GM19043 (cell line): ENCODE data around the gene STAT2.
A peak's percentile ranks its signal among the peaks of the same experiment; 100 is the strongest.
"Not testable (repeated sequence)": the region's sequence is repeated elsewhere in the genome, so short reads cannot be mapped to it uniquely, and the experiment has no call there.

Experiments
- ATAC-seq: cut with Tn5 transposase; IDR thresholded peaks from one replicate; pipeline ENCODE4 v1.9.1; 2021; ENCODE audit warnings: low read depth; ENCODE audit not compliant: unreplicated experiment

Gene STAT2

DNA sequence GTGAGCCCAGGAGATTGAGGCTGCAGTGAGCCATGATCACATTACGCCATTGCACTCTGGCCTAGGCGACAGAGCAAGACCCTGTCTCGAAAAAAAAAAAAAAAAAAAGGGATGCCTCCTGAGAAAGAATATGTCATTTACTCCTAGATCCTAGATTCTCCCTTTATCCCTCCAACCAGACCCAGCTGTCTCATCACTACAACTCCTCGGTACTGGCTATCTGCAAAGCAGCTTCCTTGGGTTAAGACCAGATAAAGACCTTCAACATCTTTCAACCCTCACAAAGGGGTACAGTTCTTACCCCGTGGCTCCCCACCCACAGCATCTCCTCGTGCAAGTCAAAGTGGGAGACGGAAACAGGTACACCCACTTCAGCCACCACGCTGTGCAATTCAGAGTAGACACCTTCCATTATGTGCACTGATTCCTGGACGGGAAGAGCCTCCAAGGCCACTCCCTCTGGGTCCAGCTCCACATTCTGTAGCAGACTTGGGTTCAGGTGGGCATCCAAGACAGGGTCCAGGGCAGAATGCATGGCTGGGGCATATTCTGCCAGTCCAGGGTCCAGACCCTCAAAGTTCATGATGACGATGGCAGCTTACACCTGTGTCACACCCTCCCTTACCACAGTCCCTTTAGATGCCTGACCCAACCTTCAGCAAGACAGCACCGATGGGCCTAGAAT, 27.3 kb downstream of the STAT2 start:
- ATAC-seq: no peak

DNA sequence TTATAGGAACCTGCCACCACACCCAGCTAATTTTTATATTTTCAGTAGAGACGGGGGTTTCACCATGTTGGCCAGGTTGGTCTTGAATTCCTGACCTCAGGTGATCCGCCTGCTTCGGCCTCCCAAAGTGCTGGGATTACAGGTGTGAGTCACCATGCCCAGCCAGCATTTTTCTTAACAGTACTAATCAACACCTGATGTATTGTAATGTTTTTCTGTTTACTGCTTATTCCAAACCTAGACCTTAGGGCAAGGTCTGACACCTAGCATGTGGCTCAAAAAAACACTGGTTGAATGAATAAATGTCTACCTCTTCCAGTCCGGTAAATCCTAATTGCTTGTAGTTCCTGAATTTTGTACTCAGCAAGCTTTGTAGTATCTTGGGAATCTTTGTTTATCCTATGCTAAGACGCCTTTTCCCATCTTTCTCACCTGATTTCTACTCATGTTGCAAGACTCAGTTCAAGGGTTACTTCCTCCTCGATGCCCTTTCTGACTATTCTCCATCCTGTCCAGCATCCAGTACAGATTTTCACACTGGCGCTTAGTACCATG, 28.9 kb downstream of the STAT2 start:
- ATAC-seq: no peak

DNA sequence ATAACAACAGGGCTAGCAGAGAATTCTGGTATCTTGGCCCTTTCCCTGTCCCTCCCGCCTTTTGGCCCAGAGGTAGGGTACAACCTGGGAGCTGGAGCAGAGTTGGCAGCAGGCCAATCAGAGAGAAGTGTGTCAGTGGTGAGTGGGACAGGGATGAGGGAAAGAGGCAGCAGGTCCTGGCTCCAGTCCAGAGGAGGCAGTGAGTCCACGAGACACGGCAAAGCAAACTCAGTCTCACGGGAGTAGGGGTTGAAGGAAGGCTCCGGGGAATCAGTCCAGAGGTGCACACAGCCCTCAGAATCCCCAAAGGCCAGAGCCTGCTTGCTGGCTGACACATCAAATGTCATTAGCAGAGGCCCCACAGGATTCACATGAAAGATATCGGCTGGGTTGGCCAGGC, 33.4 kb downstream of the STAT2 start:
- ATAC-seq: no peak

GRCh38 chr12:56326126-56326525, 33.8 kb downstream of the STAT2 start:
- no peak for ATAC-seq

DNA sequence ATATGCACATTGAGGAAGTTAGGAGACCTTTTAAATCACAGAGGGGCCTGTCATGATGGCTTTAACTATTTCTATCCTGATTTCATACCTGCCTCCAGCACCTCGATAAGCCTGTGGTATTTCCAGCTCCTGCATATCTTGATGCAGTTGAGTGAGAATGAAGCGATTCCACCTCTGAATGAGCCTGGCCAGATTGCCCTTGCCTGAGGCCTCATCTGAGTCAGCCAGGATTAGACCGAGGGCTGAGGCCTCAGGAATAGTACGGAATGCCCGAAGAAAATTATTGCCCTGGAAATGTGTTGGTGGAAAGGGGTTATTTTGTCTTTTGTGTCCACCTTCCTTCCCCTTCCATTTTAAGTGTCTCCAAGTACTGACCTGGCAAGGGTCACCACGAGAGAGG, 35.7 kb downstream of the STAT2 start:
- ATAC-seq: no peak

GRCh38 chr12:56321610-56322009, 38.3 kb downstream of the STAT2 start:
- ATAC-seq: not testable (repeated sequence)

GRCh38 chr12:56321027-56321426, 38.9 kb downstream of the STAT2 start:
- no peak for ATAC-seq

DNA sequence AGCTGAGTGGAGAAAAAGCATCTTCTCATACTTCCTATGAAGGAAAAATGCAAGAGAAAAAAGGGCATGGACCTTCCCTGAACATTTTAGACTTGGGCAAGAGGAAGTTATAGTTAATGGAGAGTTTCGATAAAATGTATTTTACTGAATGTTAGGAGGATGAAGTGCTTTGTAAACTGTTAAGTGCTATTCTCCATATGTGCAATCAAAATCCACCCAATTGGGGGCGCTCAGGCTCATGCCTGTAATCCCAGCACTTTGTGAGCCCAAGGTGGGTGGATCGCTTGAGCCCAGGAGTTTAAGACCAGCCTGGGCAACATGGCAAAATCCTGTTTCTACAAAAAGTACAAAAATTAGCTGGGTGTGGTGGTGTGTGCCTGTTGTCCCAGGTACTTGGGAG, 42.2 kb downstream of the STAT2 start:
- ATAC-seq: no peak

DNA sequence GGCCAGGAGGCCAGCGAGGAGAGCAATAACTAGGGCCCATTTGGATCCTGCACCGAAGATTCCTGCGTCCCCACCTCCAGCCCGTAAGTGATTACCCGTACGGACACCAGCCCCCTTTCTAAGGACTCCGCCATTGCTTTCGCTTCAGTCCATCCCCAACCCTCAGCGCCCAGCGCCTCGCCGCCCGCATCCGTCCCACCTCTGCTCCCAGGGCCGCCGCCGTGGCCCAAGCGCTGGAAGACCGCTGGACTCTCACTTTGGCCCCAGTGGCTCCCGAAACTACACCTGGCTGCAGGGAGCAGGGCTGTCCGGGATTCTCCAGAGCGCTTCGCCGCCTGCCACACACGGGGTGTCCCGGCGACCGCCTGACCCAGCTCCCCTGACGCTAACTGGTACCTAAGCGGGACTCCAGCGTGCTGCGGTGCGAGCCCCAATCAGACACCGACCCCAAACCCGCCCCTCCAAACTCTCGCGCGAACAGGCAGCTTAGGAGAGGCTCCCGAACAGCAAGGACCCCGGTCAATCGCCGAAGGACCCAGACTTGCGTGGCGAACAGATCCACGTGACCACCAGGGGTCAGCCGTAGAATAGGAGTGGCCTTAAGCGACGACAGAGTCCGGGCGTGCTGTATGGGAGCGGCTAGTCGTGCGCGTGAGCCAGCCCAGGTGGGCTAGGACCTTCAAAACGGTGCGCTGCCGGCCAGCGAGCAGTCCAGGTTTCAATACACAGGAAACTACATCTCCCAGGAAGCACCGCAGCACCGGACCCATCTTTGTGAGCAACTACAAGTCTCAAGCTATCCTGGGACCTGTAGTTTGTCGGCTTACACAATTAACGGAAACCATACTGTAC, 44.1 kb downstream of the STAT2 start, which contains the start of gene CNPY2:
CNPY2 (minus strand) TSS at position 367 of the 852 bp plus-strand sequence. CDS start 771 bp downstream, outside the sequence.
- peak; percentile 90 for ATAC-seq

- ATAC-seq: no peak
These were observed 44.7 kb downstream of the STAT2 start for GRCh38 chr12:56315249-56315621.

DNA sequence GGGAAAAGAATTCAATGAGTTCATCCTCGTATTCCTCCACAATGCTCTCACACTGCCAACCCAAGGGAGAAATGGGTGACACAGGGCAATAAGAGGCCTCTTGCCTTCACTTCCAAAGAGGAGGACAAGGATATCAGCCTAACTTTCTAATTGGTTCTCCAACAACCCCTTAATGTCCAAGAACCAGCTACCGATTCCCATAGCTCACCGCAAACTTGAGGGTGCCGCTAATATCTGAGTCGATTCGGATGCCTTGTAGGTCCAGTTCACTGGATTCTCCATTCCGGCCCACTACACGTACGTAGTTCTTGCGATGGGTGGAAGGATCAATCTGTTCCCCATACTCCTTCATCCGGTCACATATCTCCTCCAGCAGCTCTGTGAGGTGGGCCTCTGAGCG, 48.9 kb downstream of the STAT2 start:
- ATAC-seq: no peak

DNA sequence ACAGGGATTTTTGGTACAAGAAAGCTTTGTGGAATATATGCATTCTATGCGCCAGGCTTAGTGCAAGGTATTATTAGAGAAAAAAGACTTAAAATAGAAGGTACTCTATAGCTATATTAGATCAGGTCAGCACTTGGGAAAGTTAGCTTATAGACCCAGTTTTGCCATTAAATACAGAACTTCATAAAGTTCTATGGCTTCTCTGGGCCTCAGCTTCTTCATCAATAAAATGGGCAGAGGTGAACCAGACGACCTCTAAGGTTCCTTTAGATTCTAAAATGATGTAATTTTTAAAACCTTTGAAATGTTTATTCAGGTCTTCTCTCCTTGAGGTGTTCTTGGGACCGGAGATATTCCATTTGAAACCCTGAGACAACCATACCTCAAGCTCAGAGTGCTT, 51.2 kb downstream of the STAT2 start:
- no peak for ATAC-seq

DNA sequence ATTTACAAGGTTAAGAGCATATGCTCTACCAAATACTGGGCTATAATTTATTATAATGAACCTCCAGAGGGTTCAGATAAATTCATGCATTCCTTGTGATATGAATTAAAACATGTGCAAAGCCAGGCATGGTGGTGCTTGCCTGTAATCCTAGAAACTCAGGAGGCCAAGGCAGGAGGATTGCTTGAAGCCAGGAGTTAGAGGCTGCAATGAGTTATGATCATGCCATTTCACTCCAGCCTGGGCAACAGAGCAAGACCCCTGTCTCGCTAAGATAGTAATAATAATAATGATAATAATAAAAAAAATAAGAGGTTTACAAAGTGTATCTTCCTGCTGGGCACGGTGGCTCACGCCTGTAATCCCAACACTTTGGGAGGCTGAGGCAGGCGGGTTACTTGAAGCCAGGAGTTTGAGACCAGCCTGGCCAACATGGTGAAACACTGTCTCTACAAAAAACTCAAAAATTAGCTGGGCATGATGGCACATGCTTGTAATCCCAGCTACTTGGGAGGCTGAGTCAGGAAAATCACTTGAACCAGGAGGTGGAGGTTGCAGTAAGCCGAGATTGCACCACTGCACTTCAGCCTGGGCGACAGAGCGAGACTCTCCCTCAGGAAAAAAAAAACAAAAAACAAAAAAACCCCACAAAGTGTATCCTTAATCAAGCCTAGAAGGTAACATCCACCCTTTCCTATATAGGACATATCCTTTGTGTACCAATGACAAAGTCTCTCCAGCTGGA, 52.5 kb downstream of the STAT2 start:
- ATAC-seq: no peak

DNA sequence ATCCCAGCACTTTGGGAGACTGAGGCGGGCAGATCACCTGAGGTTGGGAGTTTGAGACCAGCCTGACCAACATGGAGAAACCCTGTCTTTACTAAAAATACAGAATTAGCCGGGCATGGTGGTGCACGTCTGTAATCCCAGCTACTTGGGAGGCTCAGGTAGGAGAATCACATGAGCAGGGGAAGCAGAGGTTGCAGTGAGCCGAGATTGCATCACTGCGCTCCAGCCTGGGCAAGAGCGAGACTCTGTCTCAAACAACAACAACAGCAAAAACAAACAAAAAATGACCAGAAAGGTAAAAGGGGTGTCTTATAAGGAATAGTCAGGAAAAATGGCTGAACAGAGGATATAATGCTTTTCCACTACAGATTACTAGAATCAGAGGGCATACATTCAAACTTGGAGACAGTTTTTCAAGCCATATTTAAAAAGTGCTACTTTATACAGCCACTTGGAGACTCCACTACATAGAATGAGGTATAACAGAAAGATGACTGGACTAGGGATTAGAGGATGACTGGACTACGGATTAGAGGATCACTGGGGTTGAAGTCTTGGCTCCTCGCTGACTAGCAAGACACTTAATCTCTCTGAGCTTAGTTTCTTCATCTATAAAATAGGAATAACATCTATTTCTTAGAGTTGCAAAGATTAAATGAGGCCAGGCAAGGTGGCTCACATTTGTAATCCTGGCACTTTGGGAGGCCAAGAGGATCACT, 54.9 kb downstream of the STAT2 start:
- ATAC-seq: no peak

- ATAC-seq: no peak
These were observed 55.6 kb downstream of the STAT2 start for GRCh38 chr12:56304276-56304675.

GRCh38 chr12:56300644-56301464, 59.1 kb downstream of the STAT2 start:
- ATAC-seq: no peak

DNA sequence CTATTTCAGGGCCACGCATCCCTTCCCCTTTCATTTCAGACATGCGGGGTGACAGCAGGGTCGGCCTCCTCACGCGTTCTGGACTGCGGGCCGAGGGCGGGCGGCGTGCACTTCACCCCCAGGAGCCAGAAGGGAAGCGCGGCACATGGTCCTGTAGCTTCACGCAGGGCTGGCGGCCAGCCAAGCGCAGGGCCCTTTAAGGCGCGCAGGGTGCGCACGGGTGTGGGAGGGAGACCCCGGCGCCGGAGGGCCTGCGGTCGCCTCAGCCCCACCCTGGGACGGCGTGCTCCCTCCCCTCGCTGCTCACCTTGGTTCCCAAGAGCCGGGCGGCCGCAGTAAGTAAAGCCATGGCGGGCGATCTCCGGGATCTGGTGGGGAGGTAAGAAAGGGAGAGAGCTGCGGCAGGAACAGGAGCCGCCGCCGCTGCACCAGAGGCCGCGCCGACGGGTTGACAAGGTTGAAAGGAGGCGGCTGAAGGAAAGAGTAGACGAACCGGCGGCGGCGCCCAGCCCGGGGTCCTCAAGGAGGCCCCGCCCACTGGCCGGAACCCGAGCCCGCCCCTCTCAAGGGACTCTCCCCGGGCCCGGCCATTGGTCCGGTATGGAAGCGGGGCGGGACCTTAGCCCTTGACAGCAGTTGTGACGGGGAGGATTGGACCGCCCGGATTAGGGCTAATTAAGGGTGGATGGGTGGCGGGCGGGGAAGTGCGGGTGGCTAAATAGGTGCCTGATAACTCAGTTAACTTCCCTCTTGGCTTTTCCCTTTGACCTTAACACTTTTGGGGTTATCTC, 59.9 kb downstream of the STAT2 start, which contains the start of gene CS:
CS (minus strand) TSS at position 478 of the 791 bp plus-strand sequence; CDS start at position 349, 129 bp downstream.
- peak; percentile 95 for ATAC-seq

- no peak for ATAC-seq
These were observed 60.5 kb downstream of the STAT2 start for GRCh38 chr12:56299308-56299852.
